Mesendoderm (in vitro differentiated cells): Measurements from ENCODE around the gene HMGB1. TPM values are rescaled to one million over a fixed set of nuclear protein-coding genes. Genes with fewer than 3 reads are reported as not detected.

Source experiments
- DNase-seq: peaks from one replicate; pipeline ENCODE4 v3.0.0; 2013
- H2AK5ac ChIP-seq: 2 replicates; pipeline ENCODE4 v1.6.1; 2013; ENCODE audit warnings: low read length, inconsistent platforms
- H2BK120ac ChIP-seq: 2 replicates; pipeline ENCODE4 v1.6.1; 2013; ENCODE audit warnings: low read depth, mild to moderate bottlenecking, low read length, moderate library complexity, mixed read lengths
- H2BK15ac ChIP-seq: replicated peaks from 2 replicates; pipeline ENCODE4 v1.6.1; 2013; ENCODE audit warnings: low read depth, mild to moderate bottlenecking, moderate library complexity
- H2BK5ac ChIP-seq: 2 replicates; pipeline ENCODE4 v1.6.1; 2013; ENCODE audit warnings: low read length, inconsistent platforms
- H3K18ac ChIP-seq: 2 replicates; pipeline ENCODE4 v1.6.1; 2013; ENCODE audit warnings: mild to moderate bottlenecking, low read length, mixed read lengths
- H3K23ac ChIP-seq: one replicate; pipeline ENCODE4 v1.6.1; 2013; ENCODE audit warnings: low read length
- H3K27ac ChIP-seq: 2 replicates; pipeline ENCODE4 v1.5.1; 2013; ENCODE audit warnings: low read depth, mild to moderate bottlenecking, inconsistent platforms, low read length, moderate library complexity
- H3K27me3 ChIP-seq: 2 replicates; pipeline ENCODE4 v1.6.1; 2013; ENCODE audit warnings: low read length, control low read depth, mild to moderate bottlenecking, inconsistent platforms; ENCODE audit not compliant: insufficient read depth, poor library complexity
- H3K36me3 ChIP-seq: 2 replicates; pipeline ENCODE4 v1.6.1; 2013; ENCODE audit warnings: low read length, inconsistent platforms; ENCODE audit not compliant: control insufficient read depth, insufficient read depth
- H3K4ac ChIP-seq: one replicate; pipeline ENCODE4 v1.6.1; 2013; ENCODE audit warnings: low read depth, mild to moderate bottlenecking, low read length, moderate library complexity
- H3K4me1 ChIP-seq: 2 replicates; pipeline ENCODE4 v1.6.1; 2013; ENCODE audit warnings: low read depth, low read length, inconsistent platforms; ENCODE audit not compliant: control insufficient read depth
- H3K4me2 ChIP-seq: 2 replicates; pipeline ENCODE4 v1.6.1; 2013; ENCODE audit warnings: low read length
- H3K4me3 ChIP-seq: 2 replicates; pipeline ENCODE4 v1.5.1; 2013; ENCODE audit warnings: mild to moderate bottlenecking, low read length
- H3K56ac ChIP-seq: one replicate; pipeline ENCODE4 v1.6.1; 2013; ENCODE audit warnings: low read length
- H3K79me1 ChIP-seq: 2 replicates; pipeline ENCODE4 v1.6.1; 2013; ENCODE audit warnings: low read length, inconsistent platforms
- H3K79me2 ChIP-seq: 2 replicates; pipeline ENCODE4 v1.6.1; 2013; ENCODE audit warnings: mild to moderate bottlenecking, low read length; ENCODE audit not compliant: control insufficient read depth, insufficient read depth
- H3K9ac ChIP-seq: 2 replicates; pipeline ENCODE4 v1.6.1; 2013; ENCODE audit warnings: low read length, inconsistent platforms
- H4K5ac ChIP-seq: one replicate; pipeline ENCODE4 v1.6.1; 2013; ENCODE audit warnings: low read length
- H4K8ac ChIP-seq: one replicate; pipeline ENCODE4 v1.6.1; 2013; ENCODE audit warnings: low read depth, mild to moderate bottlenecking, control low read depth, low read length, moderate library complexity
- WGBS: extraction: QIAGEN DNeasy Blood & Tissue Kit; methylation state at CpG from one replicate; pipeline ENCODE4 v1.1.7; 2013; ENCODE audit warnings: low lambda C conversion rate, missing lambda C conversion rate; ENCODE audit not compliant: insufficient coverage; ENCODE audit errors: extremely low coverage; 5-methylcytosine and 5-hydroxymethylcytosine counted together
- polyA plus RNA-seq, 2 experiments: library from polyadenylated mRNA; stranded (reverse); fragments of 200-250 nt; gene quantifications; one replicate each; pipeline ENCODE4 v1.2.3, GENCODE V29; 2013

Gene HMGB1
- 1,185 TPM for polyA plus RNA-seq (2013, experiment 1 of 2)
- 1,186 TPM for polyA plus RNA-seq (2013, experiment 2 of 2)

- H3K18ac ChIP-seq: peak within 1 kb of the TSS; percentile 99
- H3K27ac ChIP-seq: peak within 1 kb of the TSS; percentile 99
- peak within 1 kb of the TSS; percentile 85 for H2BK120ac ChIP-seq
- no peak within 1 kb of the TSS for H4K5ac ChIP-seq
- peak; percentile 100 for DNase-seq
- peak within 1 kb of the TSS; percentile 92 for H3K9ac ChIP-seq
- H3K23ac ChIP-seq: no peak within 1 kb of the TSS
- H3K36me3 ChIP-seq: peaks cover 5% of the 10 kb centered on the region
- peaks cover 2% of the 10 kb centered on the region for H3K79me1 ChIP-seq
- H2AK5ac ChIP-seq: no peak within 1 kb of the TSS
- H2BK15ac ChIP-seq: no peak within 1 kb of the TSS
- H3K4me3 ChIP-seq: peak within 1 kb of the TSS; percentile 84
- H3K56ac ChIP-seq: peak within 1 kb of the TSS; percentile 91
- no peaks in the 10 kb centered on the region for H3K4me1 ChIP-seq
- WGBS: no CpG with 5 or more reads among the region's 57 CpGs
- H3K79me2 ChIP-seq: peaks cover 18% of the 10 kb centered on the region
- peak within 1 kb of the TSS; percentile 99 for H3K4ac ChIP-seq
- peak within 1 kb of the TSS; percentile 32 for H3K4me2 ChIP-seq
- no peaks in the 10 kb centered on the region for H3K27me3 ChIP-seq
- peak within 1 kb of the TSS; percentile 63 for H2BK5ac ChIP-seq
- H4K8ac ChIP-seq: peak within 1 kb of the TSS; percentile 95
Observed at GRCh38 chr13:30465593-30466357, at the start of gene HMGB1. TSS of gene HMGB1 (minus strand) at chr13:30465936. CDS start at chr13:30463680, 2,256 bp downstream.

GRCh38 chr13:30510811-30511371 is 45.2 kb upstream of the HMGB1 start:
- Histone ChIP-seq H3K4ac (no peak overlapping the region), H3K36me3 (no peaks in the 10 kb centered on the region), H2BK120ac (no peak overlapping the region), H3K9ac (no peak overlapping the region), H3K79me1 (no peaks in the 10 kb centered on the region), H3K4me1 (no peaks in the 10 kb centered on the region), H3K4me3 (no peak overlapping the region), H3K4me2 (no peak overlapping the region), H3K56ac (no peak overlapping the region), H4K8ac (no peak overlapping the region), H2AK5ac (no peak overlapping the region), H2BK15ac (no peak overlapping the region), H2BK5ac (no peak overlapping the region), H3K27ac (no peak overlapping the region), H3K23ac (no peak overlapping the region), H4K5ac (no peak overlapping the region), H3K27me3 (no peaks in the 10 kb centered on the region), H3K18ac (no peak overlapping the region), H3K79me2 (no peaks in the 10 kb centered on the region)
- WGBS: no CpG with 5 or more reads among the region's 4 CpGs
- no peak for DNase-seq

DNA sequence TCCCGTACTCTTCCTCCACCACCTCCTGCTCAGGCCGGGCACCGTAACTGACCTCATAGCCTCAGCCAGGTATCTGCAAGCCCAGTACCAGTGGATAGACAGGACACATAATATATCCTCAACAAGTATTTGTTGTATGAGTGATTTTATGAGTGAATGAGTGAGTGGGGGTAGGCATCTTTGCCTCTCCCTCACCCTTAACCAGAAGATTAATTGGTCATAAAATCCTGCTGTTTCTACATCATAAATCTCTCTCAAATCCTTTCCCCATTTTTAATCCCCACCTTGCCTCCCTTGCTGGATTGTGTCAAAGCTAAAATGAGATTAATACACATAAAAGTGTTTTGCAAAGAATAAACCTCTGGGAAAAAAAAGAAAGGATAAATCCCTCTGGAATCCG is 44.4 kb upstream of the HMGB1 start:
- Histone ChIP-seq H2BK5ac (no peak overlapping the region), H3K4ac (no peak overlapping the region), H4K5ac (no peak overlapping the region), H3K9ac (no peak overlapping the region), H3K4me1 (no peaks in the 10 kb centered on the region), H3K79me2 (no peaks in the 10 kb centered on the region), H2AK5ac (no peak overlapping the region), H3K27me3 (no peaks in the 10 kb centered on the region), H3K4me3 (no peak overlapping the region), H3K4me2 (no peak overlapping the region), H3K23ac (no peak overlapping the region), H3K56ac (no peak overlapping the region), H3K36me3 (no peaks in the 10 kb centered on the region), H4K8ac (no peak overlapping the region), H3K18ac (no peak overlapping the region), H2BK120ac (no peak overlapping the region), H3K79me1 (no peaks in the 10 kb centered on the region), H3K27ac (no peak overlapping the region), H2BK15ac (no peak overlapping the region)
- WGBS: no CpG with 5 or more reads among the region's 4 CpGs
- no peak for DNase-seq

GRCh38 chr13:30509254-30510050 is 43.7 kb upstream of the HMGB1 start:
- no peak overlapping the region for H2BK120ac ChIP-seq
- H4K8ac ChIP-seq: no peak overlapping the region
- H3K27ac ChIP-seq: no peak overlapping the region
- no peak overlapping the region for H3K4ac ChIP-seq
- H3K9ac ChIP-seq: no peak overlapping the region
- H2BK5ac ChIP-seq: no peak overlapping the region
- H4K5ac ChIP-seq: no peak overlapping the region
- no peaks in the 10 kb centered on the region for H3K27me3 ChIP-seq
- H3K23ac ChIP-seq: no peak overlapping the region
- no peak overlapping the region for H2BK15ac ChIP-seq
- no peak overlapping the region for H3K4me3 ChIP-seq
- H2AK5ac ChIP-seq: no peak overlapping the region
- H3K18ac ChIP-seq: no peak overlapping the region
- WGBS: no CpG with 5 or more reads among the region's 9 CpGs
- H3K4me2 ChIP-seq: no peak overlapping the region
- H3K36me3 ChIP-seq: no peaks in the 10 kb centered on the region
- no peaks in the 10 kb centered on the region for H3K79me1 ChIP-seq
- H3K4me1 ChIP-seq: no peaks in the 10 kb centered on the region
- no peak overlapping the region for H3K56ac ChIP-seq
- no peak for DNase-seq
- H3K79me2 ChIP-seq: no peaks in the 10 kb centered on the region

DNA sequence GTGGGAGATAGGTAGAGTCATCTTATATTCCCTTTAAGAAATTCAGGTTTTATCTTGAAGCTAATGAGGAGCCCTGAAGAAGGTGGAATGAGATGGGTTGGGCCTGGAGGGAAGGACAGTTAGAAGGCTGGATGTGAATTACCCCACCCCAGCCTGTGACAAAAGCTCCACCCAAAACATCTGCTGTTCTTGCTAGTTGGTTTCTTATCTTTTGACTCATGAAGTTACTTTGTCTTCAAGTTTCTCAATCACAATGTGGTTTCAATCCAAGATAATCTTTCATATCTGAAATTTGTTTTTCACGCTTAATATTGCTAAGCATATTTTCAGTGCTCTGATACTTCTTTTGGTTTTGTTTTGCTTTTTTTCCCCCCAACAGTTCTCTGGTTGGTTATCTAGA is 38.3 kb upstream of the HMGB1 start:
- Histone ChIP-seq H2BK120ac (no peak overlapping the region), H3K4me2 (no peak overlapping the region), H3K79me2 (no peaks in the 10 kb centered on the region), H2BK15ac (no peak overlapping the region), H2AK5ac (no peak overlapping the region), H3K18ac (no peak overlapping the region), H3K9ac (no peak overlapping the region), H2BK5ac (no peak overlapping the region), H3K4me3 (no peak overlapping the region), H4K5ac (no peak overlapping the region), H3K23ac (no peak overlapping the region), H3K36me3 (no peaks in the 10 kb centered on the region), H3K27ac (no peak overlapping the region), H3K4me1 (no peaks in the 10 kb centered on the region), H3K56ac (no peak overlapping the region), H3K4ac (no peak overlapping the region), H3K79me1 (no peaks in the 10 kb centered on the region), H3K27me3 (no peaks in the 10 kb centered on the region), H4K8ac (no peak overlapping the region)
- no peak for DNase-seq
- no CpG with 5 or more reads among the region's 1 CpG for WGBS
